Effector CD4-positive, alpha-beta T cell (primary cell): ENCODE results near the gene NFYB.
"Not testable (repeated sequence)": the region's sequence is repeated elsewhere in the genome, so short reads cannot be mapped to it uniquely, and the experiment has no call there.

Experiments
- DNase-seq: peaks from one replicate; pipeline ENCODE4 v3.0.0-alpha.2; 2020

Gene NFYB

GRCh38 chr12:104114834-104115586 lies 23.0 kb downstream of the NFYB start:
- DNase-seq, result not testable (repeated sequence)

GRCh38 chr12:104109446-104110271 lies 28.4 kb downstream of the NFYB start:
- no peak for DNase-seq

GRCh38 chr12:104108755-104109445 lies 29.1 kb downstream of the NFYB start:
- peak; percentile 82 for DNase-seq

GRCh38 chr12:104106965-104107364 lies 31.0 kb downstream of the NFYB start:
- no peak for DNase-seq

- no peak for DNase-seq
Measured at GRCh38 chr12:104105461-104105860, 32.5 kb downstream of the NFYB start.

- no peak for DNase-seq
Measured at GRCh38 chr12:104097954-104098353, 40.1 kb downstream of the NFYB start.

- DNase-seq, result no peak
Measured at GRCh38 chr12:104095289-104095688, 42.7 kb downstream of the NFYB start.

GRCh38 chr12:104094284-104094683 lies 43.7 kb downstream of the NFYB start:
- DNase-seq, result no peak

GRCh38 chr12:104091136-104091535 lies 46.9 kb downstream of the NFYB start:
- no peak for DNase-seq

GRCh38 chr12:104090685-104091084 lies 47.3 kb downstream of the NFYB start:
- DNase-seq, result no peak

GRCh38 chr12:104083769-104084475 lies 54.1 kb downstream of the NFYB start:
- no peak for DNase-seq

GRCh38 chr12:104080764-104081163 lies 57.2 kb downstream of the NFYB start:
- DNase-seq, result no peak

GRCh38 chr12:104079024-104079423 lies 59.0 kb downstream of the NFYB start:
- DNase-seq, result no peak

GRCh38 chr12:104073699-104074098 lies 64.3 kb downstream of the NFYB start:
- DNase-seq, result no peak

GRCh38 chr12:104072099-104072498 lies 65.9 kb downstream of the NFYB start:
- no peak for DNase-seq
